GM15510 (cell line): ENCODE data around the gene GNB1.

Experiments
- POLR2A ChIP-seq: IDR thresholded peaks from 3 replicates; pipeline ENCODE4 v1.6.1; 2011; ENCODE audit warnings: borderline replicate concordance; ENCODE audit not compliant: insufficient read length; ENCODE audit errors: extremely low read depth

GNB1 gene

DNA sequence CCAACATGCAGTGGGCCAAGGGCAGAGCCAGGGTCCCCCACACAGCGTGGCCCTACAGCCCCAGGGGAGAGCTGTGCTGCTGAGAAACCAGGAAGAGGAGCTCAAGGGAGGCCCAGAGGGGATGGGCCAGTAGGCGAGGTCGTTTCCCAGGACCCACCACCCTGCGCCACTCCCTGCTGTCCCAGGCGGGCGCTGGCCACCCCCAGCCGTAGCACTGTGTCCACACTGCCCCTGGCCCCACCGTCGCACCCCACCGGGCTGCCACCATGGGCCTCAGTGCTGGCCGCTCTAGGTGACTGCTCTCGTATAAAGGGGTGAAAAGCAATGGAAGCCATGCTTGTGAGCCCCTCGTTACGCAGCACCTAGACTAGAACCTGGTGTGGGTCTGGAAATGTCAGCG lies 135.0 kb downstream of the GNB1 start:
- TF ChIP-seq POLR2A = no peak

DNA sequence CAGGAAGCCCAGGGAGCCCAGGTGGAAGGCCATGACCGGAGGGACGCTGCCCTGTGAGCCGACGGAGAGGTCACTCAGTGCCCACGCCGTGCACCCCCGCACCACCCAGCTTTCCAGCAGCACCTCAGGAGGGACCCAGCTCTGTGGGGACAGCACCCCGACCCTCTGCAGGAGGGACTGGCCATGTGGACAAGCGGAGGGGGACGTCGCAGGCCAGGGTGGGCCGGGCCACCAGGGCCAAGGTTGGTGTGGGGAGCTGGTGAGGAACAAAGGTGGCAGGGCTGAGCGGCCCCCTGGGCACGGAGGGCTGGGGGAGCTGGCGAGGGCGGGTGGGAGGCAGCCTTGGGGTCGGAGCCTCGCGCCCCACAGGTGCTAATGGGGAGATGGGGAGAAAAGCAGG lies 135.5 kb downstream of the GNB1 start:
- TF ChIP-seq POLR2A = no peak

DNA sequence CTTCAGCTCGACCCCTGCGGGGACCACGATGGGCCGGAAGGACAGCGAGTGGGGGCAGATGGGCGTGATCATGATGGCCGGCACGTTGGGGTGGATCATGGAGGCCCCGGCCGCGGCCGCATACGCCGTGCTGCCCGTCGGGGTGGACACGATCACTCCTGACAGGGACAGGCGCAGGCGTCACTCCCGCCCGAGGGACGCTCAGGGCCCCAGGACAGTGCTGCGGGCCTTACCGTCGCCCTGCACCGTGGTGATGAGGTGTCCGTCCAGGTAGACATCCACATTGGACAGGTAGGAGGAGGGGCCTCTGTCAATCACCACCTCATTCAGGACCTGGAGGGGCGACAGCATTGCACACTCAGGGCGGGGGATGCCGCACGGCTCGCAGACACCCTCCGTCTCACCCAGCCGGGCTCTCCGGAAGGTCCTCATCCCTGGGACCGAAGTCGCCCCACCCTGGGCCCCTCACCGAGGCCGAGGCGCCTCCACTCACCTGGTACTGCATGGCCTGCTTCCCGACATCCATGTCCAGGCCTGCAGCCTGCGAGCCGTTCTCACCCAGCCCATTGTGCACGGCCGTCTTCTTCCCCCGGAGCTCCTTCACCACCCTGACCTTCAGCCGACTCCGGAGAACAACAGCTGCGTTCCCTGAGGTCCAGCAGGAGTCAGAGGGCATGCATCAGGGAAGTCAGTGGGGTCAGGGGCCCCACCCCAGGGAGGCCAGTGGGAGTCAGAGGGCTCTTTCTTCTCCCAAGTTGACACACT lies 136.7 kb downstream of the GNB1 start:
- no peak for TF ChIP-seq POLR2A

GRCh38 chr1:1753607-1754005 lies 137.3 kb downstream of the GNB1 start:
- no peak for TF ChIP-seq POLR2A

GRCh38 chr1:1752636-1753606 lies 138.0 kb downstream of the GNB1 start:
- no peak for TF ChIP-seq POLR2A

DNA sequence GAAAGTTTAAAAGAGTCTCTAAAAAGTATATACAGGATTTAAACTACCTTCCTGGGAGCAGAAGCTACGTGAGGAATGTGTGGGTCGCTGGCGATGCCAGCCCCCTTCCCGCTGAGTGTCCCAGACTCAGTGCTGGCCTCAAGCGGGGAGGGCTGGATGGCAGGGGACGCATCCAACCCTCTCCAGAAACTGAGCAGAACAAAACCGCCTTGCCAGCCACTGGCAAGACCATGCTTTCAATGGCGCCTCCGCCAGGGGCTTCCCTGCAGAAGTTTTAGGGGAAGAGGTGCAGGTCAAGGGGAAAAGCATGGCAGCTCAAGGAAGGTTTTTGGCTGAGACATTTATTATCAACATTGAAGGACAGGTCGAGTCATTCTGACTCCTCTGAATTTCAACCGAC lies 138.7 kb downstream of the GNB1 start:
- no peak for TF ChIP-seq POLR2A

DNA sequence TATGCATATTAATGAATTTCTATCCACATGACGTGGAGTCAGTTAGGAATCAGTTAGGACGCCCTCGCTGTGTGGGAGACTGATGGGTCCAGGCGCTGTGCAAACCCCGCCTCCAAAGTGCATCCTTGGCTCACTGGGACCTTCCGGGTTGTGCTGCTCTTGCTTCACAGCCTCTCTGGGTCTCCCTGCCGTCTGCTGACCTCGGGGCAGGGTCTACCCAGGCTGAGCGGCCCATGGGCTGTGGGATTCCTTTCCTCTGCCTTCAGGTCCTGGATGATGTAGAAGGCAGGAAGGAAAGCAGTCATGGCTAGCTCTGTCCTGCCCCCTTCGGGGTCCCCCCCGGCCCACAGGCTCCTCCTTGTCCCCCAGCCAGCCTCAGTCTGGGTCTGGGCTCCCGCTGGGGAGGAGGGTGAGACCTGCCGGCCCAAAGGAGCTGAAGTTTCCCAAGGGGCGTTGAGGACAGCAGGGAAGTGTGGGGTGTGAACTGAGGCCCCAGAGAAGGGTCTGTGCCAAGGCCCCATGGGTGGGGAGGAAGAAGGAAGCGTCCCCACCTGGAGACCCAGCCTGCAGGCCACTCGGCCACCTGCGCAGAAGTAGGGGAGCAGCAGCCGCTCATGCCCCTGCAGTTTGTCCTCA lies 142.1 kb downstream of the GNB1 start:
- TF ChIP-seq POLR2A = no peak
